ENCODE measurements around the gene TRABD2B.

TRABD2B gene

DNA sequence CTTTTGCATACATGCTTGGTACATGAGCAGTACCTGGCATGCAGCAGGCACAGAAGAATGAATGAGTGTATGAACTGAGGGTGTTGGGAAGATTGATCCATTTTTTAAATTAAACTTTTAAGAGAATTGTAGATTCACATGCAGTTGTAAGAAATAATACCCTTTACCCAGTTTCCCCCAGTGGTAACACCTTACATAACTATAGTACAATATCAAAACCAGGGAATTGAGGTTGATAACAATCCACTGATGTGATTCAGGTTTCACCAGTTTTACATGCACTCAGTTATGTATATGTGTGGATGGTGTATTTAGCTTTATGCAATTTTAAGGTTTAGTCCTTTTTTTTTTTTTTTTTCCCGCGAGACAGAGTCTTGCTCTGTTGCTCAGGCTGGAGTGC is 20.5 kb downstream of the TRABD2B start:
- TF ChIP-seq, protein P1, sequence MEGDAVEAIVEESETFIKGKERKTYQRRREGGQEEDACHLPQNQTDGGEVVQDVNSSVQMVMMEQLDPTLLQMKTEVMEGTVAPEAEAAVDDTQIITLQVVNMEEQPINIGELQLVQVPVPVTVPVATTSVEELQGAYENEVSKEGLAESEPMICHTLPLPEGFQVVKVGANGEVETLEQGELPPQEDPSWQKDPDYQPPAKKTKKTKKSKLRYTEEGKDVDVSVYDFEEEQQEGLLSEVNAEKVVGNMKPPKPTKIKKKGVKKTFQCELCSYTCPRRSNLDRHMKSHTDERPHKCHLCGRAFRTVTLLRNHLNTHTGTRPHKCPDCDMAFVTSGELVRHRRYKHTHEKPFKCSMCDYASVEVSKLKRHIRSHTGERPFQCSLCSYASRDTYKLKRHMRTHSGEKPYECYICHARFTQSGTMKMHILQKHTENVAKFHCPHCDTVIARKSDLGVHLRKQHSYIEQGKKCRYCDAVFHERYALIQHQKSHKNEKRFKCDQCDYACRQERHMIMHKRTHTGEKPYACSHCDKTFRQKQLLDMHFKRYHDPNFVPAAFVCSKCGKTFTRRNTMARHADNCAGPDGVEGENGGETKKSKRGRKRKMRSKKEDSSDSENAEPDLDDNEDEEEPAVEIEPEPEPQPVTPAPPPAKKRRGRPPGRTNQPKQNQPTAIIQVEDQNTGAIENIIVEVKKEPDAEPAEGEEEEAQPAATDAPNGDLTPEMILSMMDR (IDR thresholded peaks at IDR 0.05; ENCODE audit: insufficient read depth, low read length, poor library complexity, severe bottlenecking) = no peak
- DNase-seq (ENCODE audit: extremely low read depth, insufficient read length) = no peak
- Histone ChIP-seq H3K4me3 (replicated peaks; ENCODE audit: low read depth, low read length) (no peak overlapping the region), H3K27me3 (replicated peaks; ENCODE audit: control insufficient read depth, insufficient read depth, low read length) (no peaks in the 10 kb centered on the region), H3K36me3 (ENCODE audit: control insufficient read depth, insufficient read depth, low read length) (no peaks in the 10 kb centered on the region)

DNA sequence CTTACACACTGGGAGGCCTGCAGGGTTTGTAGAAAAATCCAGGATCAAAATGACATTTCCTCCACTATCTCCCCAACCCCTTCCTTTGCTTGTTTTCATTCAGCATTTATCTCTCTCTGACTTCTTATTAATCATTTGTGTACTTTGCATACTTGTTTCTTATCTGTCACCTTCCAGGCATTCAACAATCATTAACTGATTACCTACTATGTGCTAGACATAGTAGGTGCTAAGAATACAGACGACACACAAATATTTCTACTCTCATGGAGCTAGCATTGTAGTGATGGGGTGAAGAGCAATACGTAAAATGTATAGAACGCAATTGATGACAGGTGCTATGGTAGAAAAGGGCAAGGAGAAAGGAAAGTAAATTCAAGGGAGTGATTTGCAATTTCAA is 20.9 kb downstream of the TRABD2B start:
- TF ChIP-seq, protein P1 (IDR thresholded peaks at IDR 0.05; ENCODE audit: insufficient read depth, low read length, poor library complexity, severe bottlenecking) = no peak
- no peaks in the 10 kb centered on the region for H3K36me3 ChIP-seq (ENCODE audit: control insufficient read depth, insufficient read depth, low read length)

DNA sequence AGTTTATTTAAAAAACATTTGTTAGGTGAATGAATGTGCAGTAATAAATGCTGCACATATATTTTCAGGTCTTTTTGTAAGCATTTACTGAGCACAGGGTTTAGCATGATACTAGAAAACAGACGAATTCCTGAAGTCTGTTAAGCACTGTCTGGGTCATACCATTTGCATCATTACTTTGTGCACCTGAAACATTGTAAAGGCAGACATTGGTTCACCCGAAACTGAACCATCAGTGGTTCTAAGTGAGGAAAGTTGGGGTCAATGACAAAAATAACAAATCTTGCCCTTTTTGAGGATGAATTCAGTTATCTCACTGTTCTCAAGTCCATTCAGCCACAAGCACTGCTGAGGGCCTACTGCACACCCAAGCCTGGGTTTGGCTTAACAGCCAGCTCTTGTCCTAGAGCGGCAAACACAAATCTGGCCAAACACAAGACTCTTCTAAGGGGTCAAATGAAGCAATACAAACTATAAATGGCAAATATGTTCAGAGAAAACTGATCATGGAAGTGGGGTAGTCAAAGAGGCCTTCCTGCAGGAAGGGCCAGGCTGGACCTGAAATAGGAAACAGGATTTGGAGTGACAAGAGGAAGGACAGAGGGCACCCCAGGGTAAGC is 21.8 kb downstream of the TRABD2B start:
- TF ChIP-seq, protein P1 (IDR thresholded peaks at IDR 0.05; ENCODE audit: insufficient read depth, low read length, poor library complexity, severe bottlenecking) = no peak
- peaks cover 2% of the 10 kb centered on the region; the same call in 1 of the 2 replicates for H3K27me3 ChIP-seq (replicated peaks; ENCODE audit: control insufficient read depth, insufficient read depth, low read length)
- H3K36me3 ChIP-seq (ENCODE audit: control insufficient read depth, insufficient read depth, low read length) = no peaks in the 10 kb centered on the region
- H3K4me3 ChIP-seq (replicated peaks; ENCODE audit: low read depth, low read length) = no peak overlapping the region
- no peak for DNase-seq (ENCODE audit: extremely low read depth, insufficient read length)

More for the DNA sequence above, 20.9 kb downstream of the TRABD2B start:
- DNase-seq (ENCODE audit: extremely low read depth, insufficient read length) = no peak
- H3K4me3 ChIP-seq (replicated peaks; ENCODE audit: low read depth, low read length) = no peak overlapping the region
- peaks cover 2% of the 10 kb centered on the region; the same call in 1 of the 2 replicates for H3K27me3 ChIP-seq (replicated peaks; ENCODE audit: control insufficient read depth, insufficient read depth, low read length)

DNA sequence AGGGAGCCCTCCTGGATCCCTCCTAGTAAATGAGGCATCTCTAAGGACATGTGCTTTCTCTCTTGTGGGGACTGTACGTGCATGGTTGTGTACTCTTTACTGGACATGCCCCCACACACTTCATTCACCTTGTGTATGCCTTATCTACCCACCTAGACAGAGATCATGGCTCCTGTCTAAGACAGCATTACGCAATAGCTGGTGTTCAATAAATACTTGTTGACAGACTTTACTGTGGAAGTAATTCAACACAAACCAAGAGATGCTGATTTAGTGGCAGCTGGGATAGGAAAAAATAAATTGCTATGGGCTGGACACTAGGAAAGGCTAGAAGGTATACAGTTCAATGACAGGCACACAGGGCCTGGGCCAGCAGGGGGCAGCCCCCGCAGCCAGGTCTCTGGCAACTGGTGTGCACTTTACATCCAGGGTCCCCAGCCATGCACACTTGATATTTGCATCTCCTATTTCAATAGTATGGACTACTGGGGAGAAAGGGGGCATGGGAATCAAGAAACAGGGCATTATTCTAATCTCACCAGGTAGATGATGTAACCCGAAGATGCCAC is 24.2 kb downstream of the TRABD2B start:
- no peak for DNase-seq (ENCODE audit: extremely low read depth, insufficient read length)
- Histone ChIP-seq H3K36me3 (ENCODE audit: control insufficient read depth, insufficient read depth, low read length) (no peaks in the 10 kb centered on the region), H3K27me3 (replicated peaks; ENCODE audit: control insufficient read depth, insufficient read depth, low read length) (peaks cover 2% of the 10 kb centered on the region; the same call in 1 of the 2 replicates), H3K4me3 (replicated peaks; ENCODE audit: low read depth, low read length) (no peak overlapping the region)
- TF ChIP-seq, protein P1 (IDR thresholded peaks at IDR 0.05; ENCODE audit: insufficient read depth, low read length, poor library complexity, severe bottlenecking) = peak; percentile 60

DNA sequence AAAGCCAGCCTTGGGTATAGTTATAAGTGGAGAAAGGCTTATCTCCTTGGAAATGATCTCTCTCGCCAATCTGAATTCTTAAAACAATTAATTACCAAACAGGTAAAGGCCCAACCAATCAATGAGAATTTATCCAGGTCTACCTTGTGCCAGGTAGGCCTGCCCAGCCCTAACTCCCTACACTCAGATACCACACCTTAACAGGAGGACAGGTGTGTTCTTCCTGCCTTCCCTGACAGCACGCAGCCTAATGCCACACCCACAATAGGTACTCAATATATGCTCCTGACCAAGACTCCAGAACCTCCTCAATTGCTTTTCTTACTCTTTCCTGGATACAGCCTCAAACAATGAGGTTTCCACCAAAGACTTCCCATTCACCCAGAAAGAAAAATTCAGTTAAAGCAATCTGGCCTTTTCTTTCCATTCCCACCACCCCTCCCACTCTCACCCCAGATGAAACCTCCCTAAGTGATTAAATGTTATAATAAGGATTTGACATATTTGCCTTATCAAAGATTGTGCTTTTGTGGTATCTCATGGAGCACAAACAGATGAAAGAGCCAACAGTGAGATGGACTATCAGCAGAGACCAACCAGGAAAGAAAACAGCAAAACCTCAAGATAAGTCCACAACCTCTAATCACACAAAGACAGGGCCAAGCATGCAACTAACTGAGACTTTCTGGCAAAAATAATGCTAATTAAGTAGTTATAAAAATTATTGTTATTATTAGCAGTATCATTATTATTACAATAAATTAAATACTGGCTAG is 25.6 kb downstream of the TRABD2B start:
- Histone ChIP-seq H3K4me3 (replicated peaks; ENCODE audit: low read depth, low read length) (no peak overlapping the region), H3K36me3 (ENCODE audit: control insufficient read depth, insufficient read depth, low read length) (no peaks in the 10 kb centered on the region), H3K27me3 (replicated peaks; ENCODE audit: control insufficient read depth, insufficient read depth, low read length) (peaks cover 2% of the 10 kb centered on the region; the same call in 1 of the 2 replicates)
- TF ChIP-seq, protein P1 (IDR thresholded peaks at IDR 0.05; ENCODE audit: insufficient read depth, low read length, poor library complexity, severe bottlenecking) = no peak
- DNase-seq (ENCODE audit: extremely low read depth, insufficient read length) = no peak
